ENCODE measurements around the gene FAM118A. TPM values are rescaled to one million over a fixed set of nuclear protein-coding genes. Genes with fewer than 3 reads are reported as not detected.

The FAM118A gene
- total RNA-seq, 1 donor, result 21.7 TPM

DNA sequence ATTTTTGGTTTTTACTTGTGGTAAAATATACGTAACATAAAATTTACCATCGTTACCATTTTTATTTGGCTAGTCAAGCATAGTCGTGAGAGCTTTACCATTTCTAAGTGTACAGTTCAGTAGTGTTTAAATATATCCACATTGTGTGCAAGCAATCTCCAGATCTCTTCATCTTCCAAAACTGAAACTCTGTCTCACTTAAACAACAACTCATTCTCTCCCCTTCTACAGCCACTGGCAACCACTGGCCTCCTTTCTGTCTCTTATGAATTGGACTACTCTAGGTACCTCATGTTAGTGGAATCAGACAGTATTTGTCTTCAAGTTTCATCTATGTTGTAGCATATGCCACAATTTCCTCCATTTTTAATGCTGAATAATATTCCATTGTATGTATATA, 66.3 kb downstream of the FAM118A start:
- H3K79me2 ChIP-seq (ENCODE audit: insufficient read depth, low read length), result no peaks in the 10 kb centered on the region
- H3K36me3 ChIP-seq (ENCODE audit: insufficient read depth, low read length), result no peaks in the 10 kb centered on the region
- TF ChIP-seq CTCF (IDR thresholded peaks at IDR 0.05; ENCODE audit: extremely low read depth, low read depth, low read length), result no peak
- no peaks in the 10 kb centered on the region for H3K4me1 ChIP-seq (ENCODE audit: insufficient read depth, low read length)
- no peaks in the 10 kb centered on the region for H4K20me1 ChIP-seq (ENCODE audit: insufficient read depth, low read length)
- no peak for DNase-seq (ENCODE audit: insufficient read length, low spot score, missing footprints)
- no peak overlapping the region for H3K27ac ChIP-seq (ENCODE audit: low read depth, low read length)
- no peaks in the 10 kb centered on the region for H3K9me3 ChIP-seq (ENCODE audit: low read depth, low read length)
- H3K4me3 ChIP-seq (ENCODE audit: insufficient read depth, low read length), result no peak overlapping the region
- no peak overlapping the region for H2AFZ ChIP-seq (ENCODE audit: low read length)
- no peak overlapping the region for H3K4me2 ChIP-seq (ENCODE audit: insufficient read depth, low read length)
- H3K27me3 ChIP-seq (ENCODE audit: insufficient read depth, low read length), result peaks cover 3% of the 10 kb centered on the region

- no peak for DNase-seq (ENCODE audit: insufficient read length, low spot score, missing footprints)
These were observed 67.0 kb downstream of the FAM118A start for GRCh38 chr22:45376703-45377102.

GRCh38 chr22:45381348-45381747, 71.6 kb downstream of the FAM118A start:
- DNase-seq (ENCODE audit: insufficient read length, low spot score, missing footprints), result no peak
- no peak overlapping the region for H3K4me2 ChIP-seq (ENCODE audit: insufficient read depth, low read length)
- H3K36me3 ChIP-seq (ENCODE audit: insufficient read depth, low read length), result no peaks in the 10 kb centered on the region
- H3K79me2 ChIP-seq (ENCODE audit: insufficient read depth, low read length), result no peaks in the 10 kb centered on the region
- H3K27me3 ChIP-seq (ENCODE audit: insufficient read depth, low read length), result peaks cover 2% of the 10 kb centered on the region
- H2AFZ ChIP-seq (ENCODE audit: low read length), result no peak overlapping the region
- H4K20me1 ChIP-seq (ENCODE audit: insufficient read depth, low read length), result no peaks in the 10 kb centered on the region
- no peak for TF ChIP-seq CTCF (IDR thresholded peaks at IDR 0.05; ENCODE audit: extremely low read depth, low read depth, low read length)
- H3K9me3 ChIP-seq (ENCODE audit: low read depth, low read length), result no peaks in the 10 kb centered on the region
- H3K27ac ChIP-seq (ENCODE audit: low read depth, low read length), result no peak overlapping the region
- H3K4me1 ChIP-seq (ENCODE audit: insufficient read depth, low read length), result no peaks in the 10 kb centered on the region
- no peak overlapping the region for H3K4me3 ChIP-seq (ENCODE audit: insufficient read depth, low read length)

More at GRCh38 chr22:45376703-45377102, 67.0 kb downstream of the FAM118A start:
- Histone ChIP-seq H3K9me3 (ENCODE audit: low read depth, low read length) (no peaks in the 10 kb centered on the region), H3K4me1 (ENCODE audit: insufficient read depth, low read length) (no peaks in the 10 kb centered on the region), H3K27ac (ENCODE audit: low read depth, low read length) (no peak overlapping the region), H3K4me3 (ENCODE audit: insufficient read depth, low read length) (no peak overlapping the region), H3K36me3 (ENCODE audit: insufficient read depth, low read length) (no peaks in the 10 kb centered on the region), H3K4me2 (ENCODE audit: insufficient read depth, low read length) (no peak overlapping the region), H2AFZ (ENCODE audit: low read length) (no peak overlapping the region), H3K79me2 (ENCODE audit: insufficient read depth, low read length) (no peaks in the 10 kb centered on the region), H4K20me1 (ENCODE audit: insufficient read depth, low read length) (no peaks in the 10 kb centered on the region), H3K27me3 (ENCODE audit: insufficient read depth, low read length) (peaks cover 3% of the 10 kb centered on the region)
- TF ChIP-seq CTCF (IDR thresholded peaks at IDR 0.05; ENCODE audit: extremely low read depth, low read depth, low read length), result no peak

DNA sequence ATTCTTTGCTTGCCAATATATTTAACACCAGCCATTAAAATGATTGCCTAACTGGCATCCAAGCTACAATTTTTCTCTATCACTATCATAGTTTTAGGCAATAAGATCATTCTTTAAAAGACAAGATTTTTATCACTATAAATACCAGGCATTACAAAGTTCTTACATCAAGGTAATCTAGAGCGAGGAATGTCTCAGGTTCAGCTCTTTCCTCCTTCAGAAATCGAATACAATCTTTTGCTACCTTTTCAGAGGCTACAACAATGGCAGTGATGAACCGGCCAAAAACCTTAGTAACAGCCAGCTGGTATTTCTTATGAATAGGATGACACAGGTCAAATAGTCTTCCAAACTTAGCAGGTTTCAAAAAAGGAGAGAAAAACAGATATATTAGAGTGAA, 79.8 kb downstream of the FAM118A start:
- H4K20me1 ChIP-seq (ENCODE audit: insufficient read depth, low read length), result no peaks in the 10 kb centered on the region
- no peak overlapping the region for H2AFZ ChIP-seq (ENCODE audit: low read length)
- DNase-seq (ENCODE audit: insufficient read length, low spot score, missing footprints), result no peak
- no peaks in the 10 kb centered on the region for H3K79me2 ChIP-seq (ENCODE audit: insufficient read depth, low read length)
- no peak overlapping the region for H3K4me2 ChIP-seq (ENCODE audit: insufficient read depth, low read length)
- H3K36me3 ChIP-seq (ENCODE audit: insufficient read depth, low read length), result no peaks in the 10 kb centered on the region
- no peak overlapping the region for H3K4me3 ChIP-seq (ENCODE audit: insufficient read depth, low read length)
- H3K27me3 ChIP-seq (ENCODE audit: insufficient read depth, low read length), result peaks cover 14% of the 10 kb centered on the region
- H3K9me3 ChIP-seq (ENCODE audit: low read depth, low read length), result no peaks in the 10 kb centered on the region
- no peak overlapping the region for H3K27ac ChIP-seq (ENCODE audit: low read depth, low read length)
- H3K4me1 ChIP-seq (ENCODE audit: insufficient read depth, low read length), result no peaks in the 10 kb centered on the region
- no peak for TF ChIP-seq CTCF (IDR thresholded peaks at IDR 0.05; ENCODE audit: extremely low read depth, low read depth, low read length)

Other genes with a start within 250 kb of the FAM118A start
- gene NUP50, start 146.0 kb upstream of the FAM118A start, total RNA-seq, result 34.8 and 54.3 TPM in 2 replicates
- 31.8 and 43.4 TPM in 2 replicates for gene KIAA0930, start 69.0 kb upstream of the FAM118A start, total RNA-seq
- not detected in 2 replicates for gene UPK3A, start 25.0 kb upstream of the FAM118A start, total RNA-seq
- gene SMC1B, start 103.7 kb downstream of the FAM118A start, total RNA-seq, result not detected in 2 replicates
- 0.88 TPM in 1 of 2 replicates, not detected in the other for gene RIBC2, start 103.8 kb downstream of the FAM118A start, total RNA-seq
- gene FBLN1, start 192.9 kb downstream of the FAM118A start, total RNA-seq, result 88.3 and 122 TPM in 2 replicates